HG03439 (cell line): ENCODE results near the gene KCNC2.
"Not testable (repeated sequence)": the region's sequence is repeated elsewhere in the genome, so short reads cannot be mapped to it uniquely, and the experiment has no call there.

Experiments used
- ATAC-seq: cut with Tn5 transposase; IDR thresholded peaks from one replicate; pipeline ENCODE4 v1.9.1; 2021; ENCODE audit warnings: mild to moderate bottlenecking, moderate library complexity; ENCODE audit not compliant: unreplicated experiment

Gene KCNC2

DNA sequence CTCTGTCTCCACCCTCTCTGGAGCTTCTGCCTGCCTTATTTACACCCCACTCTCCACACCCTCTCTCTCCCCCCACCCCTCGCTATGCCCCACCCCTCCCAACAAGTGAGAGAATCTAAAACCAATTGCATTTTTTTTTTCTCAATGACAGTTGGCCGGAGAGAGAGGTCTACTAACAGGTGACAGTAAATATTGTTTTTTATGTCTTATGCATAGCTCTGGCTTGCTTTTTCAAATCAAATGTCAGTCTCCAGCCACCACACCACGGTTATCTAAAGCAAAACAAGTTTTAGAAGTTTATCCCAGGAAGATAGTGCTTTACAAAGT is at the start of gene KCNC2:
KCNC2 (minus strand) TSS at position 28 of the 327 bp plus-strand sequence.
- ATAC-seq: no peak

DNA sequence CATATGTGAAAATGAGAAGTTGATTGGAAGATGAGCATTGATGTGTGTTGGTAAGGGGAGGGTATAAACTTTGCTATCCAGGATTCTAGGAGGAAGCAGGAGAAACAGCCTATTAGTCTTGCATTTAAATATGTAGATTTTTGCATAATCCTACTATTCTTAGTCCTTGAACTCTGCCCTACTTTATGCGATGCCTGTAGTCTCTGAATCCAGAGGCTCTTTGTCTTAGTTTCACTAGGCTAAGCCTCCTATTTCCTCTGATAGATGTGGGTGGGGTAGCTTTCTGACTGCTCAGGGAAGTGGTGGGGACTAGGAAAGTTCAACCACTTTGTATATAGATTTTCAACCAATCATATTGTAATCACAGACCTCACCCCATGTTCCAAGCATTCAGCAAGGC is 49.5 kb upstream of the KCNC2 start:
- no peak for ATAC-seq

GRCh38 chr12:75257510-75257909 is 47.9 kb upstream of the KCNC2 start:
- no peak for ATAC-seq

GRCh38 chr12:75245108-75245507 is 35.5 kb upstream of the KCNC2 start:
- no peak for ATAC-seq

DNA sequence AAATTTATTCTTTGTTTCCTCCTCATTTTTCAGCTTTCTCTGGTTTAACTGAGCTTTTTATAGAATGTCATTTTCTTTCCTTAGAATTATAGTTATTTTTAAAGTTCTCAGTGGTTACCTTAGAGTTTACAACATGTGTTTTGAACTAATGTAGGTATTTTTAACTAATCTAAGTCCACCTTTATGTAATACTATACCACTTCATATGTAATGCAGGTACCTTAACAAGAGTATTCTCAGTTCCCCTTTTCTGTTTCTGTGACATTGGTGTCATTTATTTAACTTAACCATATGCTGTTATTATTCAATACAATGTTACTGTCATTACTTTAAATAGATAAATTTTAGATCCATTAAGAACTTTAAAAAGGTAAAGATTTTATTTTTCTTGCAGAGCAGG is 30.3 kb upstream of the KCNC2 start:
- ATAC-seq: no peak

DNA sequence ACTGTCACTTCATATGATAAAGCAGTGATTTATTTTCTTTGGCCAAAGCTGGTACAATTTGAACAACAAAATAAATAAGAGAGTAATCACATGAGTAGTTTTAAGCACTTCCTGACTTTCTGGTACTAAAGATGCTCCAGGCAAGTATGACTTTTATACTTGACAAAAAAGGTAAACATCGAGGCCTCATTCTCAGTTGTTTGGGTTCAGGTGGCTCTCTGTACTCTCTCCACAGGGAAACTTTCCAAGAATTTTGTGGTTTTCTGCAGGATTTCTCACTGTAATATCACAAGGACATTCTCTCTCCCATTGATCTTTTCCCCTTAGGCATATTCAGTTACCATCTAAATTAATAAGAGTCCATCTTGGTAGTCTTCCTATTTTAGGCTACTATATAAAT is 26.6 kb upstream of the KCNC2 start:
- no peak for ATAC-seq

DNA sequence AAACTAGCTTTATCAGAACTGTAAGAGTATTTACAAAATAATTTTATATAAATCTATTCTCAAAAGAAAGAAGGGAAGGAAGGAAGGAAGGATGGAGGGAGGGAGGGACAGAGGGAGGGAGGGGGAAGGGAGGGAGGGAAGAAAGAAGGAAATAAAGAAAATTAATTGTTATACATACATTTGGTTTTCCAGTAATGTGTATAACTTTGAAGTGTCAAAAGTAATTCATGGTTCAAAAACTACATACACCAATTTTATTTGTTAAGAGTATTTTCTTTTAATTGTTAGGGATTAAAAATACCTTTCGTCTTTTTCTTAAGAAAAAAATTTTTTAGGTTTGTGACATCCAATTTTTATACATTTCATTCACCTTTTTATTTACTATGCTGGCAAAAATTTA is 17.5 kb upstream of the KCNC2 start:
- no peak for ATAC-seq

- ATAC-seq: no peak
Observed at GRCh38 chr12:75212072-75212471, 2.4 kb upstream of the KCNC2 start.

- no peak for ATAC-seq
Observed at GRCh38 chr12:75208856-75209811, 505 bp downstream of the KCNC2 start.

DNA sequence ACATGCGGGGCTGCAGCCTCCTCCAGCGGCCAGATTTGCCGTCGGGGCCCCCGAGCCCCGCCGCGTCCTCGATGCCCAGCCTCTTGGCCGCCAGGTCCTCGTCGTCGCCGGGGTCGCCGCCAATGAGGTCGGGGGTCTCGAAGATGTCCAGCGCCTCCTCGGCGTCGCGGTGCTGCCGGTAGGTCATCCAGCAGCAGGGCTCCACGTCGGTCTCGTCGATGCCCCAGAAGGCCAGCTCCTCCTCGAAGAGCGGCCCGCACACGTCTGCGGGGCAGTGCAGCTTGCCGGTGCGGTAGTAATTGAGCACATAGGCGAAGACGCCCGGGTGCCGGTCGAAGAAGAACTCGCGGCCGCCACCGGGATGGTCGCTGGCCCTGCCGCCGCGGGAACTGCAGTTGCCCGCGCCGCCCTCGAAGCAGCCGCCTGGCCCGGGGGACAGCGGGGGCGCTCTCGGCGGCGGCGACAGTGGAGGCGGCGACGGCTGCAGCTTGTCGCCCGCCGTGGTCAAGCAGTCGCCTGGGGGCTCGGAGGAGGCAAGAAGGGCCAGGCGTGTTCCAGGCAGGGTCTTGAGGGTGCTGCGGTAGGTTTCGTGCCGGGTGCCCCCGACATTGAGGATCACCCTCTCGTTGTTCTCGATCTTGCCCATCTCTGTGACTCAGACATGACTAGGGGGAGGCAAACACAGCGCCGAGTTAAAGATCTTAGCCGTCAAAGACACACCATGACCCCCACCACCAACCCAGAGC is 2.1 kb downstream of the KCNC2 start:
- no peak for ATAC-seq

DNA sequence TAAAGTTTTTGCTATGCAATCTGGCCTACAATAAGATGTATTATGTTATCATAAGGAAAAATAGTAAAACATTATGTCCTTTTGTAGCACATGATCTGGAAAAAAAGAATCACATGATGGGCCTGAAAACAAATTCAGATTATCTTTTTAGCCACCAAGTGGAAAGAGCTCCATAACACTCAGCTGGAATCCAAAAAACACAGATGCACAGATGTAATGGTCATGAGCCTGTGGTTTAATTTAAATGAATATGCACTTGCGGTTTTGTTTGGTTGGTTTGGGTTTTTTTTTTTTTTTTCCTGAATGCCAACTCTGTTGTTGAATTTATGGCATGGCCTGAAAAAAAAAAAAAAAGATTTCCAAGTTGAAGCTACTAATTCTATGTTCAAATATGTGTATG is 4.1 kb downstream of the KCNC2 start:
- no peak for ATAC-seq

DNA sequence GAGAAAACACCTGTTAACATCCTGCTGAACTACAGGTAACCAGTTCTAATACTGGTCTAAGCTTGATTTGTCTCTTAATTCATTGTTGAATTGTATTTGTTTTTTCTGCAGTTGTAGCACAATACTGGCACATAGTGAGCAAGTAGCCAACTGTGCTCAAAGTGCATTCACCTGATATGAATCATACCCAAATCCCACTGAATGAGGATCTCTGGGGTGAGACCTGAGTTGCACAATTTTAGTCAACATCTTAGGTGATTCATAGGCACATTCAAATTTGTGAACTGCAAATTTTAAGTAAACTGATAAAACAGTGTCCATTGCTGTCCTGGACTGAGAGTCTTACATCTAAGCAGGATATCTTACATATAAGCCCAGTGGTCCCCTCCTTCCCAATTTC is 12.8 kb downstream of the KCNC2 start:
- ATAC-seq: no peak

DNA sequence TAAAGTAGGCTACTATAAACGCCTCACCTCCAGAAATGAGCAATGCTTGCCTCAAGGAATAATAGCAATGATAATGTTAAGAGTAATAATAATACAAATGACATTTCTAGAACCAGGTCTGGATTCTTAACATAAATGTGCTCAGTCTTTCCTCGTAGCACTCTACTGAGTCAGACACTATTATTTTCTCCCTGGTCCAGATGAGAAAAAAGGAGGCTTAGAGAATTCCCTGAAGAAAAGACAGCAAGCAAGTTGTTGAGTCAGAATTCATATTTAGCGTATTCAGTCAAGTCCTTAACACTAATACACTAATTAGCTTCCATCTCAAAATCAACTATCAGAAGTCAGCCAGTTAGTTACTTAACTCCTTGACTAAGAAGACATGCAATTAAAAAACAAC is 13.2 kb downstream of the KCNC2 start:
- ATAC-seq: no peak

DNA sequence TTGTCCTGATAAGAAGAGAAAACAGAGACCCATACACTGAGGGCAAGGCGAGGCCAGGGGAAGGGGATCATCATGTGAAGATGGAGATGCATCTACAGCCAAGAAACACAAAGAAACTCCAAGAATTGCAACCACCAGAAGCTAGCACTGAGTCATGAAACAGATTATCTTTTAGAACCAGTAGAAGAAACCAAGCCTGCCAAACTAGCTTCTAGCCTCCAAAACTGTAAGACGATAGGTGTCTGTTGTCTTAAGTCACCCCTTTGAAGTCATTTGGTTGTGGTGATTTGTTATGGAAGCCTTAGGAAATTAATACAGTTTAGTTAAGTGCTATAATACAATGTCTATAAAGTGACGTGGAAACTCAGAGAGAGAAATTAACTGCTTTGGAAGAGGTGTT is 15.4 kb downstream of the KCNC2 start:
- ATAC-seq: no peak

DNA sequence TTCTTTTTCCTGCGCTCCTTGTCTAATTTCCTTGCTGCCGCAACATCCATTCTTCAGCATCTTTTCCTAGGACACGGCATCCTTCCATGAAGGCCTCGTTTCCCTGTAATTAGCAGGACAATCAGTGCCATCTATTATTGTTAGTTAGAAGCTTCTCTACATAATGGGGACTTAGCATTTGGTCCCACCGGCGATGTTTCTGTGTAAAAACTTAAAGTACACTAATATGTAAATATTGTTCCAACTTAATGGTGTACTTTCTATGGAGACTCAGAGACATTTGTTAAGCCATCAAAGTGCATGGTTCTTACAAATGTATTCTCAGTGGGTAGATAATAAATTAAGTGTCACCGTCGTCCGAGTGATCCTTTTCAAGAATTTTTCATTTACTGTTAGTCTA is 17.4 kb downstream of the KCNC2 start:
- no peak for ATAC-seq

DNA sequence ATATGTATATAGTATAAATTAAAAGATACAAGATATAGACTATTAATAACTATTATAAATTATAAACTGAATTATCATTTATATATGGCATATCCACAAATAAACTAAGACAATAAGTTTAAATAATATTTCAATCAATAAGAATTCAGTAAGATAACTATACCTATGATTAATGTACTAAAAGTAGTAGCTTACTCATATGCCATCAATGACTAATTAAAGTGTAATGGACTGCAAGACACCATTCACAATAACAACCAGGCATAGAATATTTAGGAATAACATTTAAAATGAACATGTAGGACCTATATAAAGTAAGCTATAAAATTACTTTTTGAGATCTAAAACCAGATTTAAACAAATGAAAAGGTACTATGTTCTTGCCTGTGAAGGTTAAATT is 18.8 kb downstream of the KCNC2 start:
- ATAC-seq: no peak

DNA sequence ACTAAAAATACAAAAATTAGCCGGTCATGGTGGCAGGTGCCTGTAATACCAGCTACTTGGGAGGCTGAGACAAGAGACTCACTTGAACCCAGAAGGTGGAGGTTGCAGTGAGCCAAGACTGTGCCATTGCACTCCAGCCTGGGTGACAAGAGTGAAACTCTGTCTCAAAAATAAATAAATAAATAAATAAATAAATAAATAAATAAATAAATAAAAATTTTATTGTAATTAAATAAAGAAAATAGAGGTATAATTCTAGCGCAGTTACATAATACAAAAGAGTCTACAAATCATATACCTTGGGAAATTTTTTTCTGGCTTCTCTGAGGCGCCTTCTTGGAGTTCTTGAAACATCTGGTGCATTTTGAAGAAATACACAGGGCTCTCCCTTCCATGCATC is 23.8 kb downstream of the KCNC2 start:
- ATAC-seq: not testable (repeated sequence)

DNA sequence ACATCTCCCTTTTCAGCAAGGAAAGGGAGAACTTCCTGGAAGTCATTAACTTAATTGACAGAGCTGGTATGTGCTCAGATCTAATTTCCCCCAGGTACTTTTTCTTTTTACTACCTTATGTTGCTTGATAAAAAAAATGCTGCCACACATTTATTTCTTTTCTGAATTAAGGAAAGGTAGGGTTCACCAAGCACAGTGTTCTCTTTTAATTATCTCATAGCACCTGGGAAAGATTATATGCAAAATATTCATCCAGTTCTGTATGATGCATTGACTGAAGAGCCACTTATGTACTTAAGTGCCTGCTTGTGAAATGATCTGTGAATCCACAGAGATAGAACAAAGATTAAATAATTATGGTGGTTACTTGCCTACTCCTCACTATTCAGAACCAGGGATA is 25.1 kb downstream of the KCNC2 start:
- no peak for ATAC-seq

- no peak for ATAC-seq
Observed at GRCh38 chr12:75183967-75184366, 25.7 kb downstream of the KCNC2 start.

GRCh38 chr12:75177997-75178396 is 31.6 kb downstream of the KCNC2 start:
- peak; percentile 85 for ATAC-seq

GRCh38 chr12:75172611-75173010 is 37.0 kb downstream of the KCNC2 start:
- no peak for ATAC-seq

DNA sequence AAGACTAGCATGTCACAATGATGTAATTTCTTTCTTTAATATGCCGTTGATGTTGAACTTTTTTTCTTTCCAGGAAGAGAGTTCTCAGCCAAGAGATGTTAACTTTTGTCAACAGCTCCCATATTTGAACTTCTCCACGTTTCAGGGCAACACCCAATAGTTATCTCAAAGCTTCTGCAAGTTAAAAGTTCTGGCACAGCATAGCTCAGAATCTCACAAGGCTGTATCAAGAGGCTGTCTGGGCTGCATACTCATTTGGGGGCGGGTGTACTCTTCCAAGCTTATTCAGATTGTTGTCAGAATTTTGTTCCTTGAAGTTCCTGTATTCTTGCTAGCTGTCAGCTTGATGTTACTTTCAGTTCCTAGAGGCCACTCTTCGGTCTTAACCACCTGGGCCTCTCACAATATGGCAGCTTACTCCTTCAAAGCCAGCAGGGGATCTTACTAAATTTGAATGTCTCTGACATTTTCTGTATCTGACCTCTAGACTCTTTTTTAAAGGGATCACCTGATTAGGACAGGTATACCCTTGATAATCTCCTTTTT is 38.9 kb downstream of the KCNC2 start:
- ATAC-seq: no peak
